PC-9 (cell line): ENCODE results near the gene ZSCAN23. TPM values are rescaled to one million over a fixed set of nuclear protein-coding genes. Genes with fewer than 3 reads are reported as not detected.

Source experiments
- BruUV-seq: library from RNA; stranded (reverse); fragments of 400-500 nt; replicated peaks from 2 replicates; lab custom pipeline; 2021; lab: Mats Ljungman, UMichigan
- CTCF ChIA-PET: fragments of 300-600 bp; sonication (Branson Sonifier 250); formaldehyde crosslinking; loops from one replicate; lab custom pipeline; 2022; ENCODE audit warnings: antibody characterized with exemption; lab: Charles Lee
- POLR2A ChIA-PET: fragments of 300-600 bp; sonication (Branson Sonifier 250); formaldehyde crosslinking; loops from one replicate; lab custom pipeline; 2022; ENCODE audit warnings: antibody characterized with exemption; ENCODE audit not compliant: unreplicated experiment; lab: Charles Lee
- DNase-seq, 2 experiments: peaks; one replicate each; pipeline versions ENCODE4 v3.0.0 to v3.0.0-alpha.2; 2015 to 2022; ENCODE audit warnings: mixed read lengths in 1 of 2
- H2AFZ ChIP-seq: fragments of 200-600 bp; sonication (generic); 2 replicates; pipeline ENCODE4 v1.8.1; 2017; ENCODE audit warnings: antibody characterized with exemption
- H3F3A ChIP-seq: fragments of 200-600 bp; sonication (generic); 2 replicates; pipeline ENCODE4 v1.8.1; 2017; ENCODE audit warnings: antibody characterized with exemption, mild to moderate bottlenecking, low read depth; ENCODE audit not compliant: insufficient read depth
- H3K27ac ChIP-seq: fragments of 200-600 bp; sonication (generic); 2 replicates; pipeline ENCODE4 v1.6.1; 2016; ENCODE audit warnings: mixed run types
- H3K27me3 ChIP-seq: fragments of 200-600 bp; sonication (generic); 2 replicates; pipeline ENCODE4 v1.6.1; 2016; ENCODE audit warnings: low read depth, mixed run types; ENCODE audit not compliant: insufficient read depth
- H3K36me3 ChIP-seq: fragments of 200-600 bp; sonication (generic); 2 replicates; pipeline ENCODE4 v1.6.1; 2016; ENCODE audit warnings: low read depth, mixed run types
- H3K4me1 ChIP-seq: fragments of 200-600 bp; sonication (generic); replicated peaks from 2 replicates; pipeline ENCODE4 v1.6.1; 2016; ENCODE audit warnings: mixed run types; ENCODE audit not compliant: insufficient read depth
- H3K4me2 ChIP-seq: fragments of 200-600 bp; sonication (generic); 2 replicates; pipeline ENCODE4 v1.6.1; 2017; ENCODE audit warnings: mixed run types
- H3K4me3 ChIP-seq: fragments of 200-600 bp; sonication (generic); 2 replicates; pipeline ENCODE4 v1.6.1; 2016; ENCODE audit warnings: mixed run types
- H3K79me2 ChIP-seq: fragments of 200-600 bp; sonication (generic); 2 replicates; pipeline ENCODE4 v1.6.1; 2017; ENCODE audit warnings: low read depth, mixed run types
- H3K9me2 ChIP-seq: fragments of 200-600 bp; sonication (generic); 2 replicates; pipeline ENCODE4 v1.8.1; 2017; ENCODE audit warnings: mild to moderate bottlenecking; ENCODE audit not compliant: insufficient read depth
- H3K9me3 ChIP-seq: fragments of 200-600 bp; sonication (generic); 2 replicates; pipeline ENCODE4 v1.8.1; 2016; ENCODE audit warnings: low read depth; ENCODE audit not compliant: insufficient read depth
- H4K20me1 ChIP-seq: fragments of 200-600 bp; sonication (generic); 2 replicates; pipeline ENCODE4 v1.8.1; 2017; ENCODE audit not compliant: insufficient read depth
- EZH2 ChIP-seq: fragments of 200-600 bp; sonication (generic); IDR thresholded peaks from 2 replicates; pipeline ENCODE4 v1.8.0; 2017; ENCODE audit warnings: antibody characterized with exemption, low read depth
- intact Hi-C: fragments of 100-400 bp; cut with micrococcal nuclease; formaldehyde crosslinking; loops from one replicate; pipeline ENCODE4 v1.10.0; 2022; ENCODE audit not compliant: unreplicated experiment
- total RNA-seq: library from RNA; stranded (reverse); gene quantifications from 2 replicates; pipeline ENCODE4 v1.2.3, GENCODE V29; 2021
- TF ChIP-seq, protein P1 (sequence below): fragments of 200-600 bp; sonication (generic); conservative IDR thresholded peaks from 2 replicates; pipeline ENCODE4 v1.6.1; 2017; ENCODE audit warnings: mixed run types, antibody characterized with exemption, mild to moderate bottlenecking, moderate library complexity

The ZSCAN23 gene
- total RNA-seq, 1 experiment from 2014 or later: 9.1 TPM

DNA sequence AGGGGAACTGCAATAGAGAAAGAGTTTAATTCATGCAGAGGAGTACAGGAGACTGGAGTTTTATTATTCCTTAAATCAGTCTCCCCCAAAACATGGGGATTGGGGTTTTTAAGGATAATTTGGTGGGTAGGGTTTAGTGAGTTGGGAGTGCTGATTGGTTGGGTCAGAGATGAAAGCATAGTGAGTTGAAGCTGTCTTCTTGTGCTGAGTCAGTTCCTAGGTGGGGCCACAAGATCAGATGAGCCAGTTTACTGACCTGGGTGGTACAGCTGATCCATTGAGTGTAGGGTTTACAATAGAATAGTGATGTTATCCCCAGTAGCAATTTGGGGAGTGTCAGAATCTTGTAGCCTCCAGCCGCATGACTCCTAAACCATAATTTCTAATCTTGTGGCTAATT is 43.2 kb upstream of the ZSCAN23 start:
- Histone ChIP-seq H3K9me3 (no peaks in the 10 kb centered on the region), H2AFZ (no peak overlapping the region), H3K27me3 (no peaks in the 10 kb centered on the region), H4K20me1 (no peaks in the 10 kb centered on the region), H3F3A (peaks cover 24% of the 10 kb centered on the region), H3K36me3 (no peaks in the 10 kb centered on the region), H3K4me1 (peaks cover 5% of the 10 kb centered on the region; the same call in 1 of the 2 replicates), H3K79me2 (no peaks in the 10 kb centered on the region), H3K27ac (no peak overlapping the region), H3K4me2 (no peak overlapping the region), H3K9me2 (peaks cover 7% of the 10 kb centered on the region), H3K4me3 (no peak overlapping the region)
- BruUV-seq: no TSS peak
- no peak for DNase-seq
- intact Hi-C loops: loop anchor here (5.0 kb wide), 1 partner anchor 39 kb away; no protein-coding TSS in a partner anchor
- ChIA-PET CTCF (interaction anchor here (0.6 kb wide), 2 partner anchors 156 to 207 kb away, joined by 3 to 20 read pairs; no protein-coding TSS in a partner anchor), POLR2A (no interaction called here)
- TF ChIP-seq EZH2: no peak
- TF ChIP-seq, protein P1, sequence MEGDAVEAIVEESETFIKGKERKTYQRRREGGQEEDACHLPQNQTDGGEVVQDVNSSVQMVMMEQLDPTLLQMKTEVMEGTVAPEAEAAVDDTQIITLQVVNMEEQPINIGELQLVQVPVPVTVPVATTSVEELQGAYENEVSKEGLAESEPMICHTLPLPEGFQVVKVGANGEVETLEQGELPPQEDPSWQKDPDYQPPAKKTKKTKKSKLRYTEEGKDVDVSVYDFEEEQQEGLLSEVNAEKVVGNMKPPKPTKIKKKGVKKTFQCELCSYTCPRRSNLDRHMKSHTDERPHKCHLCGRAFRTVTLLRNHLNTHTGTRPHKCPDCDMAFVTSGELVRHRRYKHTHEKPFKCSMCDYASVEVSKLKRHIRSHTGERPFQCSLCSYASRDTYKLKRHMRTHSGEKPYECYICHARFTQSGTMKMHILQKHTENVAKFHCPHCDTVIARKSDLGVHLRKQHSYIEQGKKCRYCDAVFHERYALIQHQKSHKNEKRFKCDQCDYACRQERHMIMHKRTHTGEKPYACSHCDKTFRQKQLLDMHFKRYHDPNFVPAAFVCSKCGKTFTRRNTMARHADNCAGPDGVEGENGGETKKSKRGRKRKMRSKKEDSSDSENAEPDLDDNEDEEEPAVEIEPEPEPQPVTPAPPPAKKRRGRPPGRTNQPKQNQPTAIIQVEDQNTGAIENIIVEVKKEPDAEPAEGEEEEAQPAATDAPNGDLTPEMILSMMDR: no peak

DNA sequence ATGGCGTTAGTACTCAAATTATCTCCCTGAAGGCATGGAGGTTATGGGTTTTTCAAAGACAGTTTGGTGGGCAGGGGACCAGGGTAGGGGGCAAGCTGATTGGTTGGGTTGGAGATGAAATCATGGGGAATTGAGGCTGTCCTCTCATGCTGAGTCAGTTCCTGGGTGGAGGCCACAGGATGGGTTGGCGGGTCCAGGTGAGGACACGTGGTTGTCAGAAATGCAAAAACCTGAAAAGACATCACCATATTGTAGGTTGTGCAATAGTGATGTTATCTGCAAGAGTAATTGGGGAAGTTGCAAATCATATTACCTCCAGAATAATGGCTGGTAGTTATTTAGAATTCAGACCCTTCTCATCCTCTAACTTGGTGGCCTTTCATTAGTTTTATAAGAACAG is 42.2 kb upstream of the ZSCAN23 start:
- POLR2A ChIA-PET: no interaction called here
- TF ChIP-seq, protein P1: no peak
- no peak for TF ChIP-seq EZH2
- no peaks in the 10 kb centered on the region for H3K9me3 ChIP-seq
- H3K4me2 ChIP-seq: no peak overlapping the region
- intact Hi-C loops: loop anchor here (5.0 kb wide), 1 partner anchor 38 kb away; no protein-coding TSS in a partner anchor
- peaks cover 7% of the 10 kb centered on the region for H3K9me2 ChIP-seq
- H3K27me3 ChIP-seq: peaks cover 6% of the 10 kb centered on the region; the same call in 1 of the 2 replicates
- no peaks in the 10 kb centered on the region for H3K79me2 ChIP-seq
- CTCF ChIA-PET: no interaction called here
- BruUV-seq: no TSS peak
- no peaks in the 10 kb centered on the region for H3K36me3 ChIP-seq
- H3K27ac ChIP-seq: no peak overlapping the region
- peaks cover 21% of the 10 kb centered on the region for H3F3A ChIP-seq
- peaks cover under 1% of the 10 kb centered on the region; the same call in 1 of the 2 replicates for H3K4me1 ChIP-seq
- DNase-seq: no peak
- no peak overlapping the region for H2AFZ ChIP-seq
- H3K4me3 ChIP-seq: no peak overlapping the region
- H4K20me1 ChIP-seq: no peaks in the 10 kb centered on the region

DNA sequence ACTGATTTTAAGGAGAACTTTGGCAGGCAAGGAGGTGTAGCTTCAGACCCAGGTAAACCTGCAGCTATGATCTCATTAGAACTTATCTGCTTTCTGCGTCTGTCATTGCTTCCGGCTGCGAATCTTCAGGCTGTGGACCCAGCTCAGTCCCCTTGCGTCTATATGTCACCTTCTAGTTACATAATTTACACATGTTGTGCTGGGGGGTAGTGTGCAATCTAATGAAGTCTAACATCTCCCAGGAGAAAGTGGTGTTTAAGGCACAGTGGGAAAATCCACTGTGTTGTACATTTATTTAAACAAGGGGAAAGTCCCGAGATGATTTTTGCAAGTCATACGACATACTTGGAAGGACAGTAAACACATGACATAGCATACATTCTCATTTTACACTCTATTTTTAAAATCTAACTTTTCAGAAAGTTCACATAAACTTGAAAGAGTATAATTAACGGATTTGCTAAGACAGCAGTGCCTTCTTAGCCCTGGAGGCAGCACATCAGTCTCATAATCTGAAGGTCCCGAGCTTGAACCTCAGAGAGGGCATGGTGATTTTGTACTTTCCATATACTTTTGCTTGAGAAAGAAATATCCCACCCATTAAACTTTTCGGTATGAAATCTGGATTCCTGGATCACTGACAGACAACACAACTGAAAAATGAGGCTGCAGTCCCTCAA is 37.1 kb upstream of the ZSCAN23 start:
- POLR2A ChIA-PET: no interaction called here
- CTCF ChIA-PET: no interaction called here
- no peaks in the 10 kb centered on the region for H3K79me2 ChIP-seq

More for the DNA sequence above, 37.1 kb upstream of the ZSCAN23 start:
- Histone ChIP-seq H3F3A (0 out of 2 replicates have a peak, but pooled peaks cover 3% of the 10 kb centered on the region), H3K9me3 (no peaks in the 10 kb centered on the region), H3K27ac (no peak overlapping the region), H3K4me2 (no peak overlapping the region), H3K9me2 (peaks cover 4% of the 10 kb centered on the region), H4K20me1 (no peaks in the 10 kb centered on the region), H3K4me3 (no peak overlapping the region), H3K36me3 (no peaks in the 10 kb centered on the region), H3K4me1 (no peaks in the 10 kb centered on the region), H2AFZ (no peak overlapping the region), H3K27me3 (peaks cover 12% of the 10 kb centered on the region; the same call in 1 of the 2 replicates)
- BruUV-seq: no TSS peak
- DNase-seq: no peak
- TF ChIP-seq EZH2: no peak
- TF ChIP-seq, protein P1: no peak
- intact Hi-C loops: no loop called here
